OCI-M1 (cell line): Measurements from ENCODE around the gene MAGI1.
"Not testable (repeated sequence)": the region's sequence is repeated elsewhere in the genome, so short reads cannot be mapped to it uniquely, and the experiment has no call there.

Experiments used
- DNase-seq: peaks from one replicate; lab custom pipeline; 2025; lab: John Stamatoyannopoulos, UW

The MAGI1 gene

DNA sequence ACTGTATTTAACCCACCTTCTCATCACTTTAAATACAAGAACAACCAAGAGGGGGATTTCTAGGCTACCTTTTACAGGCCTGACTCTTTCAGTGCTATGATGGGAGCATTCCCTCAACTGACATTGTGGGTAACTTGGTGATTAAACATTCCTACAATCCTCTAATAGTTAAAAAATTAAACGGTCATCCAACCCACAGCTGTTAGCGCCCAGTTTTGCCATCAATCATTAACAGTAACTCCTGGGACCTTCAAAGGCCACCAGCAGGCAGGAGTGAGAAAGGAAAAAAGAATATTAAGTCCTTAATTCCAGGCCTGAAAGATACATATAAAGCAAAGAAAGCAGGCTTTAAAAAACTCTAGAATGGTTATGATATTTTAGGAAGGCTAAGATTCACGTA is 512.1 kb downstream of the MAGI1 start:
- DNase-seq = no peak

DNA sequence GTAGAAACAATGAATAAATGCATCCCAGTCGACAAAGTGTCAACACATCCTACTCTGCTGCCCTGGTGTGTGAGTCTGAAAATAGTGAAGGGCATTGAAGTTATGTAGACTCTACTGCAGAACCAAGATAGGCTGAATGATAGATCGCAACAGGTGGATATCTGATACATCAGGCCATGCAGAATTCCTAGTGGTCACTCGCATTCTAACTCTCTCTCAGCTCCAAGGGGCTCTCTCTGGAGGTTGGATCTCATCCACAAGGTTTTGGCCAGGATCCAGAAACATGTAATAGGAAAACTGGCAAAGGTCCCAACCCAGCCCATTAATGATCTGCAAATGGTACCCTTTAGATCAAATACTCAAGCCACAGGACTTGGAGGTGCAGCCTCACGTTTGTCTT is 514.1 kb downstream of the MAGI1 start:
- DNase-seq = no peak

DNA sequence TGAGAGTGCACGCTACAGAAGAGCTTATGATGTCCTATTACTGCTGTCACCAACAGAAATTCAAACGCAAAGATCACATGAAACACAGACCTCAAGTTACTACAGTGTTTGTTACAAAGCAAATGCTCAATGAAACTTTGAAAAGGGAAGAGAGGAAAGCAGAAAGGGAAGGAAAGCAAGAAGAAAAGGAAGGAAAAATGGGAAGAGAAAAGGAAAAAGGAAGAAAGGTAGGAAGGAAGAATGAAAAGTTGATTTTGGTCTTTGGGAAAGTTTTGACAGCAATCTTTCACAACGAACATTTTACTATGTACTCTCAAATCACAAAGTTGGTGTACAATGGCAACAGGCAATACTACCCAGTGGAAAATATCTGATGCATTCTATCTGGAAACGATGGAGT is 514.8 kb downstream of the MAGI1 start:
- DNase-seq = no peak

DNA sequence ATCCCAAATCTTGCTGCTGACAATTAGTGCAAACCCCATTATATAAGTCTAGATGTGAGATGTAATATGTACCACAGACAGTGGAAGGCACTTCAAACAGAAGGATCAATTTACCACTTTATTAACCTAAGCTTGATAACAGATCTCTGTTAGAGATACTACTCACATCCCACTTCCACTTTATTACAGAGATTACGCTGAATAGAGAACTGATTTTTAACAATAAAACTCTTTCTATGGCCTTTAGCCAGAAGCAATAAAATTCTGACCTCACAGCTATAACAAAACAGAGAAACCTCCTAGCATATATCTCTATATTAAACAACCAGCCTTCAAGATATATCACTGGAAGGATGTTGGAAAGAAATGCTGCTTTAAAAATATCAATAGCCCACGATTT is 517.7 kb downstream of the MAGI1 start:
- DNase-seq = no peak

DNA sequence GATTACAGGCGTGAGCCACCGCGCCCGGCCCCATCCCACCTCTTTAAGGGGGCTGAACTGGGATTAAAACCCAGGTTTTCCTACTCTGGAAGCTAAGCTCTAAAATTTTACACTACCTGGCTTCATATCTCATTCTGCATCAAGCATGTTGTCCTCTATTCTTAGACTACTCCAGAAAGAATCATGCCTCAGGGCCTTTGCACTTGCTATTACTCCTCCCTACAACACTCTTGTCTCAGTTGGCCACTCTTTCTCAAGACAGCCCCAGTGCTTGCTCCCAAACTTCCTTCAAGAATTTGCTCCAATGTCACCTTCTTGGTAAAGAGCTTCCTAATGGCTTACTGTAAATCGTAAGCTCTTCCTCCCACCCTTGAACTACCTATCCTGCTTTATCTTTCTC is 521.7 kb downstream of the MAGI1 start:
- no peak for DNase-seq

DNA sequence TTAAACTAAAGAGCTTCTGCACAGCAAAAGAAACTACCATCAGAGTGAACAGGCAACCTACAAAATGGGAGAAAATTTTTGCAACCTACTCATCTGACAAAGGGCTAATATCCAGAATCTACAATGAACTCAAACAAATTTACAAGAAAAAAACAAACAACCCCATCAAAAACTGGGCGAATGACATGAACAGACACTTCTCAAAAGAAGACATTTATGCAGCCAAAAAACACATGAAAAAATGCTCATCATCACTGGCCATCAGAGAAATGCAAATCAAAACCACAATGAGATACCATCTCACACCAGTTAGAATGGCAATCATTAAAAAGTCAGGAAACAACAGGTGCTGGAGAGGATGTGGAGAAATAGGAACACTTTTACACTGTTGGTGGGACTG is 524.4 kb downstream of the MAGI1 start:
- DNase-seq = not testable (repeated sequence)

DNA sequence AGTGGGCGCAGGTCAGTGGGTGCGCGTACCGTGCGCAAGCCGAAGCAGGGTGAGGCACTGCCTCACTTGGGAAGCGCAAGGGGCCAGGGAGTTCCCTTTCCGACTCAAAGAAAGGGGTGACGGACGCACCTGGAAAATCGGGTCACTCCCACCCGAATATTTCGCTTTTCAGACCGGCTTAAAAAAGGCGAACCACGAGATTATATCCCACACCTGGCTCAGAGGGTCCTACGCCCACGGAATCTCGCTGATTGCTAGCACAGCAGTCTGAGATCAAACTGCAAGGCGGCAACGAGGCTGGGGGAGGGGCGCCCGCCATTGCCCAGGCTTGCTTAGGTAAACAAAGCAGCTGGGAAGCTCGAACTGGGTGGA is 529.3 kb downstream of the MAGI1 start:
- DNase-seq = not testable (repeated sequence)

DNA sequence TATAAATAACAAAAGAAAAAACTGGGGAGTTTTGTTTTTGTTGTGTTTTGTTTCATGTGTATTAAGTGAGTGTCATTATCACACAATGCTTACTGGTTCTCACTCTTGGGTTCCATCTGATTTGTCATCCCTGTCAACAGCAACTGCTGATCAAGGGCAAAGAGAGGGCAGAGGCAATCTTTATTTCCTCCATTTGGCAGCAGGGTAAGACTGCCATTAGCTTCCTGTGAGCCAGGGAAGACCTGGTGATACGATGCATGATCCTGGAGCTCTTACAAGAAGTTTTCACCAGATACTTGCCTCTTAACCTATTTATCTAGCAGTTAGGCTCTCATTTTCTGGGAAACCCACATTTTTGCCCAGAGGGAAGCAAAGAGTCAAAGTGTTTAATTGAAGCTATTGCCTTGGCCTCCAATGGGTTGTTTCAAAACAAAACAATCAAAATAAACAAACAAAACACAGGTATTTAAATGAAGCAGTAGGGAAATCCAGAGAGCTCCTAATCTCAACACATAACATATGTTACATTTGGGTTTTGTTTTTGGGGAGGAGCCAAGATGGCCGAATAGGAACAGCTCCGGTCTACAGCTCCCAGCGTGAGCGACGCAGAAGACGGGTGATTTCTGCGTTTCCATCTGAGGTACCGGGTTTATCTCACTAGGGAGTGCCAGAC is 529.8 kb downstream of the MAGI1 start:
- DNase-seq = peak; percentile 17

DNA sequence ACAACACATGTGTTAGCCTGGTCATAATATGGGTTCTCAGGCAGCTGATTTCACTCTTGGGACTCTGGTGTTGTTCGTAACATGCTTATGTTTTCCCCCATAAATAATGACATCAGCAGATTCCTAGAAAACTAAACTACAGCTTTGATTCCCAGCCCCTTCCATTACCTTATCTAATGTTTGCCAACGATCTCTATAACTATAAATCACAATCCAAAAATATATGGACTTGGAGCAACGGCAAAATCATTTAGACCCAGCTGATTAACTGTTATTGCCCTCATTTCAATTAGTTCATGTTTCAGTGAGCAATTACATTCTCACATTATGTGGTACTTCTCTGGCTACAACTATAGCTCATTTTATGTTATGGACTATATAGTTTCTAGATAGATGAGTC is 531.3 kb downstream of the MAGI1 start:
- peak; percentile 12 for DNase-seq

DNA sequence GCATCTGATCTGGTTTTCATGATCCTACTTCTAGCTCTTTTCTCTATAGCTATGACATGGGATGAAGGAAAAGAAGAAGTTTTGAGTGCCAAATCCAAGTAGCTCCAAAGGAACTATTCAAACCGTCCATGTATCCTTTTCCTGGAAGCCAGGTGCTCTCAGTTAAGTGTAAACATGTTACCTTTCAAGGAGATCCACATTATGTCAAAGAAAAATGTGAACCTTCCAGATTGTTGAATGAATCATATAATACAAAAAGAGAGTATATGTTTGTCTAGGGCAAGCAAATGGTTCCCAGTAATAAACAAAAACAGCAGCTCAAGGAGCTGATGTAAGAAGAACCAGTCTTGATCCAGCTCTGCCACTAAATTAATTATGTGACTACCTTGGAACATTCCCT is 534.9 kb downstream of the MAGI1 start:
- DNase-seq = no peak

DNA sequence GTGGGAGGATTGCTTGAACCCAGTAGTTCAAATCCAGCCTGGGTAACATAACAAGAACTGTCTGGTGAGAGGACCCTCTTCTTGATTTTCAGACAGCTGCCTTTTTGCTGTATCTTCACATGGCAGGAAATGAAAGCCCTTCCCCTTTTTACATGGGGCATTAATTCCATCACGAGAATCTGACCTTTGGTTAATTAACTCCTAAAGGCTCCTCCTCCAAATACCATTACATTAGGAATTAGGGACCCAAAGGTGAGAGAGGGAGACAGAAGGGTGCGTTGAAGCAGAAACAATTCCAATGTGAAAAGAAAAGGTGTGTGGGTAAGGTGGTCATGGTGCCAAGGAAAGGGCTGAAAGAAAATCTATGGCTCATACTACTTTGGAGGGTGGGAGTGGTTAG is 536.2 kb downstream of the MAGI1 start:
- DNase-seq = peak; percentile 14

DNA sequence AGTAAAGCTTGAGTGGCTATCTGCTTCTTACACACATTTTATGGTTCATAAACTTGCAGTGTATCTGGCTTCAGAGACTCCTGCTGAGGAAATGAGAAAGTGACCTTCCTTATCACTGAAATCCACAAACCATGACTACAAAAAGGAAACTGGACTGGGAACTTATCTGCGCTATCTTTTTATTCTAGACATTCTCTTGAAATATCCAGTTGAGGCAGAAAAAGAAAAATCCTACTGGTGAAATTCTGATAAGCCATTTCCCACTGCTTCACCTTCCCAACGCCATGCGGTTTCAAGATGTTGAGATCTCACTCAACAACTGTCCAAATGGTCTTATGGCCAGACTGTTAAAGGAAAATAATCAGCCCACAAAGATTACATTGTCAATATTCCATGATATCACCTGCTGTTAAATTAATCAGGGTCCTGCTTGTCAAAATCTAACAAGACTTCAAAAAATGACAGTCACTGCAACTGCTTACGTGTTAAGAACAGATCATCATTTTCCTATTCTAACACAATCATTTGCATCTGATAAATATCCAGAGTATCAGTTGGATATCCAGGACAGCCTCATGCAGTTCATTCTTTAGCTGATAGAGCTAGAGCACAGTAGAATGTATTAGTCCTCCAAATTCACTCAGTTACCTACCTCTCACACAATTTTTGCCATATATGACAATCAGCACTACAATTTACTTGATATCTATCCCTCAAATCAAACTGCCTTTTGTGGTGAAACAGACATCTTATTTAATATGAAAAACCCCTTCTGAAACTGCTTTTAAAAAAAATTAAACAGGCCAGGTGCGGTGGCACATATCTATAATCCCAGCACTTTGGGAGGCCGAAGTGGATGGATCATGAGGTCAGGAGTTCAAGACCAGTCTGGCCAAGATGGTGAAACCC is 538.1 kb downstream of the MAGI1 start:
- DNase-seq = peak; percentile 90

DNA sequence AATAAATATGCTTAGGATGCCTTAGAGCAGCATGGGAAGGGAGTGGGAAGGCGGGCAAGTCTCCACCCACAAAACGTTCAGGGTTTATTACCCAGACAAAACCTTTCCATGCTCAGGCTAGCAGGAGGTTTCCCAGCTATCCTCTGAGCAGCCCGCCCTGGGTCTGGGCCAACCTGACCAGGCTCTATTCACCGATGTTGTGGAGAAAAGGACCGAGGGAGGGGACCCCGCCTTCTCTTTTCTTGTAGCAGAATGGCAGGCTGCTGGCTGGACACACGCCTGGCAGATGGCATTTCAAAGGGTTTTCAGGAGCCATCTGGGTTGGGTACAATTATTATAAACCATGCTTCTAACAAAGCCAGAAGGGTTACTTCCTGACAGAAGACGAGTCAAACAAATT is 540.9 kb downstream of the MAGI1 start:
- no peak for DNase-seq

DNA sequence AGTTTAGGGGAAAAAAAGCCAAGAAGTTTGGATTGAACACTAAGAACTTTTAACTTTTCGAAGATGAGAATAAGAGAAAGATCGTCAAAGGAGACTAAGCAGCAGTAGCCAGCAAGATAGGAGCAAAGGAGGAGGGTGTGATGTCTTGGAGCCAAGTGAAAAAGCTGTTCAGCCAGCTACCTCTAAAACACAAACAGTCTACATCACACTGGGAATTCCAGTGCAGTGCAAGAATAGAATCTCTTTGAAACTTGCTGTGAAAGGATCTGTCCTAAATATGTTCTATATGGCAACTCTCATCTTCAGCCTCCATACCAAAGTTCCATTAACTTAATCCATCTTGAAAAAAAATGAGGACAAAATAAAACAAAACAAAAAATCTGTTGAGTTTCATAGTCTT is 541.5 kb downstream of the MAGI1 start:
- no peak for DNase-seq

DNA sequence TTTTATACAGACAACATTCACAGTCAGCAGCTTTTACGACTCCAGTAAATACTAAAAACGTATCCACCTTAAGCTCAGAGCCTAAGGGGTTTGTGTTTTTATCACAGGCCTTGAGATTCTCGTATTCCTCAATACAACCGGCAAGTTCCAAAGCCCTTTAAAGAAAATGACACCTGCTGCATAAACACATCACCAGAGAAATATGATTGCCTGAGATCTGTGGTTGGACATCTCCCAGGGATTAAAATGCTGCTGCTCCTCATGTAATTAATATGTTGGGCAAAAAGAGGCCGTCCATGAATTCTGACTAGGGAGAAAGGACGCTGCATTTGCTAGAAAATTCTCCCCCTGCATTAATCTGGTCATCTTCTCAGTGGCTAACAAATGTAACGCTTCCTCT is 544.8 kb downstream of the MAGI1 start:
- no peak for DNase-seq

DNA sequence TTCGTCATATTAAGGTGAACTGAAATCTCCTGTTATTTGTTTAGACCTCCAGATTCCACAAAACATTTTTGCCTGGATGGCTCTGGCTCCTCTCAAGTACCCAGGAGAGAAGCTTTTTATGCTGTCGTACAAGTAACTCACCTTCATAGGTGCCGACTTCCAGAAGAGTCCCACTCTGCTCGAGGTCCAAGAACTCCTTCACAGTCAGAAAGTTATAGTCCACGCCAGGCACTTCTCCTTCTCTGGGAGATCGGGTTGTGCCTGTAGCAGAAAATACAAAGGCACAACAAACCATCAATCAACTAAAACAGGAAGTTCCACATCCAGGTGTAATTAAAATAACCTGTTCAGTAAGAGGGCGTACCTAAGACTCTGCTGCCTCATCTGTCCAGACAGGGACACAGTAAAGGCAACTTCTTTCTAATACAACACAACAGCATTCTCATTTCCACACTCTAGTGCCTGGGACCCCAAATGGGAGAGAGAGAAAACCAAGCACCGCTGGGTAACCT is 545.3 kb downstream of the MAGI1 start:
- DNase-seq = no peak

DNA sequence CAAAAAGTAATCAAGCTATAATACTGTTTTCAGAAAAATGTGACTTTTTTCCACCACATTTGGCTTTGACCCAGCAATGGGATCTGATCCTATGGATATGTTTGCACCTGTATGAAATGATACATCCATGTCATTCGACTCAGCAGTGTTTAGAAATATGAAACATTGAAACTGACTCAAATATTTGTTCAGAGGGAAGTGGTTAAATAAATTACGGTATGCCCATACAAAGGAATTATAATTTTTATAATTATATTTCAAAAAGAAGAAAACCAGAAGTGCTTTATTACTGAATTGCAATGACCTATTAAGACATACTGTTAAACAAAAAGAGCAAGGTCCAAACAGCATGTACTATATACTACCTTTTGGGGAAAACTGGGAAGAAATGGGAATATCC is 546.5 kb downstream of the MAGI1 start:
- DNase-seq = no peak

DNA sequence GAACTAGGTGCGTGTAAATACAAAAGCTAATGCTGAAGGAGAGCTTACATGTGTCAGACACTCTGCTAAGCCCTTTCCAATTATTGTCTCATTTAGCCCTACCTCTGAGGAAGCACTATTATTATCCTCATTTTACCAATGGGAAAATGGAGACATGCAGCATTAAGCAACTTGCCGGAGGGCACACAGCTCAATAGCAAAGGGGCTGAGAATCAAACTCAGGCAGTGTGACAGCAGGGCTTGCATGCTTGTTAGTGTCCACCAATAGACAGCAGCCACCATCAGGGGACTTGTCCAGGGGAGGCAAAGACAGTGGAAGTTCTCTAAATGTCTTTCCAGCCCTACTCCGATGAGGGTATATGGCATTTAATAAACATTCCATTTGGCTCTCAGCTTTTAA is 548.6 kb downstream of the MAGI1 start:
- no peak for DNase-seq

DNA sequence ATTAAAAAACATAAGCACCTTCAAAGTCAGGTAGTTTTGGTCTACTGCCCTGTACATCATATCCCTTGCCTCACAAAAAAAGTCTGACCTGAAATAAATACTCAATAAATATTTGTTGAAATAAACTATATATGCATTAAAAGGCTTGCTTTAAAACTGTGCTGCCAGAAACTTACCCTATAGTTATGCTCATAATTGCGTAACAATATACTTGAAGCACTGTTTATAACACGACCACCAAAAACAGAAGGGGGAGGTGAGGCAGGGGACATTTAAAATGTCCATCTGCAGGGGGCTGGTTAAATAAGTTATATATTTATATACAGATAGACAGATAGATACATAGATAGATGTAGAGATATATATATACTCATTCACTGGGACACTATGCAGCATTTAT is 549.5 kb downstream of the MAGI1 start:
- no peak for DNase-seq

DNA sequence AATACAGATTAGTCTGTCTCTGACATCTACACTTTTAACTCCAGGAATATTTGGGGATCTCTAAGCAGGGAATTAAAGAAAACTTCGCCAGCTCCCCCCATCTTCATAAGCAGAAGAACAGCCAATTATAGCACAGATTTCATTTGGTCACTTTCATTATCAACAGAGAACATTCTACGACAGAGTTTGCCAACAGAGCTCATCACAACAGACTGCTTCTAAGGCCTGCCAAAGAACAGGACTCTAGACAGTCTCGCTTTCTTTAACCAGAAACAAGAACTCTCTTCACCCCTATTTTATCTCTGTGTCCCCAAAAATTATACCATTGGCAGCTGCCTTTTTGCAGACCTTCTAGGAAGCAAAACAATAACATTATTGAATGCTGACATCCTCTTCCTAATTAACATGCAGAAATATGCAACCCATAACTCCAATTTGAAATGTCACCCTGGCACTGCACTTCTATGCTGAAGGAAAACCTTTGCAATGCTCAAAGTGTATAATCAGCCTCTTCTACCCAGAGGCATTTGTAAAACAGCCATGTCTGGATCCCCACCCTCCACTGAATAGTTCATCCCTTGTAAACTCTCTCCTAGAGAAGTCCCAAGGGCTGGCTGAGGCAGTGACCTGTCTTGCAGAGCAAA is 552.8 kb downstream of the MAGI1 start:
- DNase-seq = peak; percentile 7

DNA sequence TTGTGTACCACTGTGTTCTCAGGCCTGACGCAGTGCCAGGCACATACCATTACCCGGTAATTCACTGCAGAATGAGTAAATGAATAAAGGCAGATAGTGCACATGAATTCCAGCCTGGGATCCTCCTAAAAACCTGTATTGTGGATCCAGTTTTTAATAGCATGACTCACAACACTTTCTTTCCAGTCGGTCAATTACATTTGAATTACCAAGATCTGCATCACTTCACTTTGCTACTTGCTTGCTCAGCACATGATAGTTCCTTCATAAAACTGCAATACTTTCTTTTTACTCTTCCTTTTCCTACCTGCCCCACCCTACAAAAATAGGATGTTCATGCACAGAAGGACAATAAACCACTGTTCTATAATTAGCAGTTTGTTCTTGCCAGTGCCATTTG is 553.8 kb downstream of the MAGI1 start:
- DNase-seq = no peak

DNA sequence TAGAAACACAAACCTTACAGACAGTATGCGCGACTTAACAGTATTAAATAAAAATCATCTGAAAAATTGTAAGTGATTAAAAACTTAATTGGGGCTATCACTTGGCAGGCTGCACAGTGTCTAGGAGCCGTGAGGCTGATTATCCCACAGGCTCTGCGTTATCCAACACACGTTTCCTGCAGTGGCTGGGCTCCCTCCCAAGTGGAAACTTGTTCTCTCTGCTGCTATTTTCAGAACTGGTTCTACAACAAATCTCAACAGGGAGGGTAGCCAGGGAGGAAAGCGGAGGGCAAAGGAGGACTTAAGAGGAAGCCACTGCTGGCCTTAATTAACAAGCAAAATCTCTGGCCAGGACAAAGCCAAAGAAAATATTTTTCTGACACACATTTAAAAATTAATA is 555.2 kb downstream of the MAGI1 start:
- DNase-seq = no peak

DNA sequence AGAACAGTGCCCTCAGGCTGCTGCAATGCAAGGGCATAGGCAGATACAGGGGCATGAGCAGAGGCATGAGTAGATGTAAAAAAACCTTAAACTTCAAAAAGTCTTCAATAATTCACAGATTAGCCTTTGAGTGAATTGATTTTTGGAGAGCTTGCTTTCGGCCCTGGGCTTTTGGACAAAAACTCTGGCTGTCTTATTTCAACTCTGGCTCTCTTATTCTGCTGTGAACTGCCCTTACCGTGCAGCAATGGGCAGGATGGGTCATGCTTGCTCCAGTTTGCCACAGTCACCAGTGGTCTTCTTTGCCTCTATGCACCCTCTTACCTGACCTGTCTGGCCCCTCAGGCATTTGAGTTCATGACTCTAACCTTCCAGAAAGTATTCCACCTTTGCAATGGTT is 555.7 kb downstream of the MAGI1 start:
- DNase-seq = no peak
